ENCODE results near the gene NUTF2. TPM values are rescaled to one million over a fixed set of nuclear protein-coding genes. Genes with fewer than 3 reads are reported as not detected.

The NUTF2 gene
- total and polyA plus RNA-seq, 2 of the 8 experiments (the other 6 are each of a cell fraction or from before 2014, with no cell fraction given): 219 to 377 TPM

GRCh38 chr16:67869653-67870052 is 22.9 kb downstream of the NUTF2 start (continued):
- no peak for TF ChIP-seq CHD7 (IDR thresholded peaks at IDR 0.05; ENCODE audit: insufficient replicate concordance, low read length)
